CD14-positive monocyte (primary cell): ENCODE measurements around the gene IQUB. TPM values are rescaled to one million over a fixed set of nuclear protein-coding genes. Genes with fewer than 3 reads are reported as not detected.
A peak's percentile ranks its signal among the peaks of the same experiment; 100 is the strongest.

ENCODE experiments used
- DNase-seq, 3 donors: peaks; one replicate each; pipeline ENCODE4 v3.0.0-alpha.2; 2011 to 2022
- H2AFZ ChIP-seq: 2 replicates; pipeline ENCODE4 v1.6.0; 2012; ENCODE audit warnings: mild to moderate bottlenecking, low read depth, low read length, inconsistent platforms; ENCODE audit not compliant: insufficient read depth, poor library complexity, severe bottlenecking
- H3K27ac ChIP-seq, 2 donors: 1 replicate in 1 of 2; 2 replicates in 1 of 2; pipeline ENCODE4 v1.5.1; 2012 to 2013; ENCODE audit warnings: low read length in 2 of 2, control low read depth in 1 of 2, inconsistent platforms in 1 of 2, low read depth in 1 of 2, mild to moderate bottlenecking in 1 of 2
- H3K27me3 ChIP-seq, 2 donors: one replicate each; pipeline versions ENCODE4 v1.6.0 to v1.6.1; 2011 to 2013; ENCODE audit warnings: low read length in 2 of 2; ENCODE audit not compliant: control insufficient read depth in 2 of 2, insufficient read depth in 2 of 2
- H3K36me3 ChIP-seq, 2 donors: replicated peaks in 1 of 2; 1 replicate in 1 of 2; 2 replicates in 1 of 2; pipeline versions ENCODE4 v1.5.1 to v1.6.1; 2012 to 2013; ENCODE audit warnings: low read length in 2 of 2, control low read depth in 1 of 2, inconsistent platforms in 1 of 2, mild to moderate bottlenecking in 1 of 2; ENCODE audit not compliant: insufficient read depth in 2 of 2, control insufficient read depth in 1 of 2
- H3K4me1 ChIP-seq, 2 donors: 1 replicate in 1 of 2; 2 replicates in 1 of 2; pipeline versions ENCODE4 v1.5.1 to v1.6.1; 2012 to 2013; ENCODE audit warnings: low read length in 2 of 2, control low read depth in 1 of 2, inconsistent platforms in 1 of 2, mild to moderate bottlenecking in 1 of 2, moderate library complexity in 1 of 2; ENCODE audit not compliant: insufficient read depth in 2 of 2, control insufficient read depth in 1 of 2
- H3K4me2 ChIP-seq: replicated peaks from 2 replicates; pipeline ENCODE3; 2012; ENCODE audit warnings: low read length, moderate library complexity, mild to moderate bottlenecking; ENCODE audit not compliant: poor library complexity, severe bottlenecking; ENCODE audit errors: extremely low read depth
- H3K4me3 ChIP-seq, 3 experiments: fragments of 200-600 bp in 1 of 3; sonication (generic) in 1 of 3; replicated peaks in 1 of 3; 1 replicate in 2 of 3; 2 replicates in 1 of 3; pipeline ENCODE4 v1.5.1; 2011 to 2013; ENCODE audit warnings: low read length in 3 of 3, mild to moderate bottlenecking in 3 of 3, control low read depth in 2 of 3, low read depth in 2 of 3, inconsistent platforms in 1 of 3, moderate library complexity in 1 of 3
- H3K79me2 ChIP-seq: 2 replicates; pipeline ENCODE4 v1.6.0; 2012; ENCODE audit warnings: mild to moderate bottlenecking, control low read depth, inconsistent platforms, low read length, moderate library complexity; ENCODE audit not compliant: insufficient read depth
- H3K9ac ChIP-seq: 2 replicates; pipeline ENCODE4 v1.6.0; 2017; ENCODE audit warnings: low read length, mild to moderate bottlenecking; ENCODE audit not compliant: insufficient read depth, poor library complexity, severe bottlenecking
- H3K9me3 ChIP-seq, 2 donors: replicated peaks in 1 of 2; 1 replicate in 1 of 2; 2 replicates in 1 of 2; pipeline versions ENCODE4 v1.5.1 to v1.6.1; 2012 to 2013; ENCODE audit warnings: low read length in 2 of 2, control low read depth in 1 of 2; ENCODE audit not compliant: control insufficient read depth in 1 of 2, insufficient read depth in 1 of 2
- H4K20me1 ChIP-seq: 2 replicates; pipeline ENCODE4 v1.6.0; 2012; ENCODE audit warnings: mild to moderate bottlenecking, low read length, control low read depth, moderate library complexity; ENCODE audit not compliant: insufficient read depth
- H3K27ac Mint-ChIP-seq, 7 donors: one replicate each; pipeline ENCODE4 v1.8.0; 2020; ENCODE audit warnings: mild to moderate bottlenecking in 7 of 7, mixed read lengths in 7 of 7, moderate library complexity in 6 of 7, inconsistent platforms in 2 of 7
- H3K27me3 Mint-ChIP-seq, 3 donors: one replicate each; pipeline ENCODE4 v1.8.0; 2021 to 2022; ENCODE audit warnings: low read depth in 3 of 3, mild to moderate bottlenecking in 3 of 3, mixed read lengths in 3 of 3, moderate library complexity in 3 of 3, inconsistent platforms in 1 of 3
- H3K36me3 Mint-ChIP-seq, 2 donors: one replicate each; pipeline ENCODE4 v1.8.0; 2020; ENCODE audit warnings: mixed read lengths in 2 of 2, inconsistent platforms in 1 of 2, mild to moderate bottlenecking in 1 of 2
- H3K4me1 Mint-ChIP-seq: one replicate; pipeline ENCODE4 v1.8.0; 2020; ENCODE audit warnings: mild to moderate bottlenecking, mixed read lengths
- H3K4me3 Mint-ChIP-seq, 2 donors: one replicate each; pipeline ENCODE4 v1.8.0; 2020; ENCODE audit warnings: mild to moderate bottlenecking in 2 of 2, mixed read lengths in 2 of 2, moderate library complexity in 1 of 2
- H3K9me3 Mint-ChIP-seq, 7 donors: one replicate each; pipeline ENCODE4 v1.8.0; 2020 to 2022; ENCODE audit warnings: mixed read lengths in 7 of 7, mild to moderate bottlenecking in 6 of 7, moderate library complexity in 6 of 7, inconsistent platforms in 2 of 7
- WGBS: methylation state at CpG from one replicate; pipeline ENCODE4 v1.1.5; 2013; ENCODE audit warnings: missing lambda C conversion rate; ENCODE audit not compliant: insufficient coverage; 5-methylcytosine and 5-hydroxymethylcytosine counted together
- intact Hi-C, 2 donors: fragments of 100-400 bp; cut with micrococcal nuclease; formaldehyde crosslinking; loops; one replicate each; pipeline versions ENCODE4 v1.15.0 to v1.15.1; 2023
- polyA plus RNA-seq, 3 donors: library from polyadenylated mRNA; depleted of rRNA in 1 of 3; unstranded in 2 of 3; stranded (reverse) in 1 of 3; fragments of 300-500 nt in 2 of 3; fragments of >200 nt in 1 of 3; fragmentation: Illumina TruSeq in 2 of 3; gene quantifications; 1 replicate in 2 of 3; 2 replicates in 1 of 3; pipeline ENCODE4 v1.2.3, GENCODE V29; 2012 to 2021
- TF ChIP-seq, protein P1 (sequence below): fragments of 200-600 bp; IDR thresholded peaks from one replicate; pipeline ENCODE4 v1.8.0; 2022; ENCODE audit warnings: antibody characterized with exemption, mild to moderate bottlenecking

IQUB gene
- polyA plus RNA-seq, 3 donors, result 0.07 TPM; not detected in 2

- Histone ChIP-seq H2AFZ (no peak overlapping the region), H3K27ac (no peak overlapping the region), H3K4me2 (no peak overlapping the region), H3K79me2 (no peaks in the 10 kb centered on the region), H3K9me3 (no peaks in the 10 kb centered on the region), H3K4me3 (no peak overlapping the region), H3K27me3 (peaks cover 16 to 22% of the 10 kb centered on the region in 2 donors), H3K4me1 (peaks cover 10 to 18% of the 10 kb centered on the region in 2 donors), H4K20me1 (no peaks in the 10 kb centered on the region), H3K36me3 (peaks cover 4 to 11% of the 10 kb centered on the region in 2 donors), H3K9ac (no peak overlapping the region)
- peak in 1 of 3 donors; percentile 19 for DNase-seq
- TF ChIP-seq, protein P1, sequence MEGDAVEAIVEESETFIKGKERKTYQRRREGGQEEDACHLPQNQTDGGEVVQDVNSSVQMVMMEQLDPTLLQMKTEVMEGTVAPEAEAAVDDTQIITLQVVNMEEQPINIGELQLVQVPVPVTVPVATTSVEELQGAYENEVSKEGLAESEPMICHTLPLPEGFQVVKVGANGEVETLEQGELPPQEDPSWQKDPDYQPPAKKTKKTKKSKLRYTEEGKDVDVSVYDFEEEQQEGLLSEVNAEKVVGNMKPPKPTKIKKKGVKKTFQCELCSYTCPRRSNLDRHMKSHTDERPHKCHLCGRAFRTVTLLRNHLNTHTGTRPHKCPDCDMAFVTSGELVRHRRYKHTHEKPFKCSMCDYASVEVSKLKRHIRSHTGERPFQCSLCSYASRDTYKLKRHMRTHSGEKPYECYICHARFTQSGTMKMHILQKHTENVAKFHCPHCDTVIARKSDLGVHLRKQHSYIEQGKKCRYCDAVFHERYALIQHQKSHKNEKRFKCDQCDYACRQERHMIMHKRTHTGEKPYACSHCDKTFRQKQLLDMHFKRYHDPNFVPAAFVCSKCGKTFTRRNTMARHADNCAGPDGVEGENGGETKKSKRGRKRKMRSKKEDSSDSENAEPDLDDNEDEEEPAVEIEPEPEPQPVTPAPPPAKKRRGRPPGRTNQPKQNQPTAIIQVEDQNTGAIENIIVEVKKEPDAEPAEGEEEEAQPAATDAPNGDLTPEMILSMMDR, result peak; percentile 74
- peaks cover 19 to 23% (median 21%) of the 10 kb centered on the region in 3 donors for H3K27me3 Mint-ChIP-seq
- intact Hi-C loops, result loop anchor here in 1 of 2 donors (2.0 kb wide), 1 partner anchor 20 kb away; the partner anchor contains the start of gene NDUFA5
- H3K36me3 Mint-ChIP-seq, result peaks cover 11 to 20% of the 10 kb centered on the region in 2 donors
- no CpG with 5 or more reads among the region's 3 CpGs for WGBS
- no peak overlapping the region for H3K27ac Mint-ChIP-seq
- H3K9me3 Mint-ChIP-seq, result peaks cover 0 to 7% (median 0%) of the 10 kb centered on the region in 7 donors
- peaks cover 19% of the 10 kb centered on the region for H3K4me1 Mint-ChIP-seq
- no peak overlapping the region for H3K4me3 Mint-ChIP-seq
Observed at GRCh38 chr7:123537026-123537642, 2.7 kb upstream of the IQUB start.

- Mint-ChIP-seq H3K27ac (peak overlapping the region in 6 of 7 donors; percentile 42 to 96 (median 54)), H3K36me3 (peaks cover 2 to 11% of the 10 kb centered on the region in 2 donors), H3K4me3 (no peak overlapping the region), H3K4me1 (peaks cover 20% of the 10 kb centered on the region), H3K9me3 (peaks cover 0 to 7% (median 0%) of the 10 kb centered on the region in 7 donors), H3K27me3 (peaks cover 28 to 33% (median 28%) of the 10 kb centered on the region in 3 donors)
- intact Hi-C loops, result loop anchor here in 1 of 2 donors (1.0 kb wide), 1 partner anchor 22 kb away; the partner anchor contains the start of gene NDUFA5
- Histone ChIP-seq H2AFZ (no peak overlapping the region), H4K20me1 (no peaks in the 10 kb centered on the region), H3K4me3 (peak overlapping the region in 2 of 3 experiments; percentile 37 to 90), H3K4me2 (peak overlapping the region; percentile 80), H3K9me3 (no peaks in the 10 kb centered on the region), H3K27me3 (peaks cover 19 to 31% of the 10 kb centered on the region in 2 donors), H3K79me2 (no peaks in the 10 kb centered on the region), H3K27ac (no peak overlapping the region), H3K36me3 (peaks cover 0 to 4% of the 10 kb centered on the region in 2 donors), H3K9ac (no peak overlapping the region), H3K4me1 (peaks cover 10 to 18% of the 10 kb centered on the region in 2 donors)
- no peak for DNase-seq
- TF ChIP-seq, protein P1, result no peak
- 86% methylated on average over 1 of the region's 12 CpGs for WGBS
Observed at GRCh38 chr7:123535517-123535916, 1.1 kb upstream of the IQUB start.
